Gastrocnemius medialis (tissue), 4 donors: ENCODE data around the gene MACROD2.

Source experiments
- POLR2A ChIP-seq, 2 donors: fragments of 450-650 bp; IDR thresholded peaks; one replicate each; pipeline ENCODE4 v1.6.1; 2017; ENCODE audit warnings: antibody characterized with exemption in 2 of 2, mild to moderate bottlenecking in 2 of 2, moderate library complexity in 2 of 2
- TF ChIP-seq, protein P1 (sequence below), 5 experiments: fragments of 450-650 bp in 3 of 5; fragments of 200-600 bp in 2 of 5; sonication (generic) in 2 of 5; IDR thresholded peaks in 4 of 5; conservative IDR thresholded peaks in 1 of 5; 1 replicate in 4 of 5; 2 replicates in 1 of 5; pipeline ENCODE4 v1.5.1; 2016 to 2019; ENCODE audit warnings: antibody characterized with exemption in 5 of 5, mild to moderate bottlenecking in 3 of 5, moderate library complexity in 3 of 5

GRCh38 chr20:14189794-14190402 is 194.6 kb downstream of the MACROD2 start:
- TF ChIP-seq, protein P1, sequence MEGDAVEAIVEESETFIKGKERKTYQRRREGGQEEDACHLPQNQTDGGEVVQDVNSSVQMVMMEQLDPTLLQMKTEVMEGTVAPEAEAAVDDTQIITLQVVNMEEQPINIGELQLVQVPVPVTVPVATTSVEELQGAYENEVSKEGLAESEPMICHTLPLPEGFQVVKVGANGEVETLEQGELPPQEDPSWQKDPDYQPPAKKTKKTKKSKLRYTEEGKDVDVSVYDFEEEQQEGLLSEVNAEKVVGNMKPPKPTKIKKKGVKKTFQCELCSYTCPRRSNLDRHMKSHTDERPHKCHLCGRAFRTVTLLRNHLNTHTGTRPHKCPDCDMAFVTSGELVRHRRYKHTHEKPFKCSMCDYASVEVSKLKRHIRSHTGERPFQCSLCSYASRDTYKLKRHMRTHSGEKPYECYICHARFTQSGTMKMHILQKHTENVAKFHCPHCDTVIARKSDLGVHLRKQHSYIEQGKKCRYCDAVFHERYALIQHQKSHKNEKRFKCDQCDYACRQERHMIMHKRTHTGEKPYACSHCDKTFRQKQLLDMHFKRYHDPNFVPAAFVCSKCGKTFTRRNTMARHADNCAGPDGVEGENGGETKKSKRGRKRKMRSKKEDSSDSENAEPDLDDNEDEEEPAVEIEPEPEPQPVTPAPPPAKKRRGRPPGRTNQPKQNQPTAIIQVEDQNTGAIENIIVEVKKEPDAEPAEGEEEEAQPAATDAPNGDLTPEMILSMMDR (IDR thresholded peaks at IDR 0.05 in 4 of 5, conservative IDR thresholded peaks at IDR 0.05 in 1 of 5): no peak
- no peak for TF ChIP-seq POLR2A (IDR thresholded peaks at IDR 0.05)
